Measurements from ENCODE around the gene UBE3B. TPM values are rescaled to one million over a fixed set of nuclear protein-coding genes. Genes with fewer than 3 reads are reported as not detected.

Gene UBE3B
- polyA plus RNA-seq, 3 donors: 14.4 to 25.9 (median 18.2) TPM

- Mint-ChIP-seq H3K27me3 (ENCODE audit: low read depth in 3 of 3) (peaks cover 0 to 4% (median 0%) of the 10 kb centered on the region in 3 donors), H3K27ac (no peak overlapping the region), H3K9me3 (no peaks in the 10 kb centered on the region), H3K4me1 (no peaks in the 10 kb centered on the region), H3K36me3 (peaks cover 69 to 88% of the 10 kb centered on the region in 2 donors), H3K4me3 (no peak overlapping the region)
- Histone ChIP-seq H3K9me3 (replicated peaks in 1 of 2; ENCODE audit: control insufficient read depth in 1 of 2, insufficient read depth in 1 of 2, low read length in 2 of 2) (no peaks in the 10 kb centered on the region), H3K4me3 (replicated peaks in 1 of 3; ENCODE audit: low read depth in 2 of 3, low read length in 3 of 3) (no peak overlapping the region), H3K9ac (ENCODE audit: insufficient read depth, low read length, poor library complexity, severe bottlenecking) (no peak overlapping the region), H3K4me1 (ENCODE audit: control insufficient read depth in 1 of 2, insufficient read depth in 2 of 2, low read length in 2 of 2) (no peaks in the 10 kb centered on the region), H3K79me2 (ENCODE audit: insufficient read depth, low read length) (no peaks in the 10 kb centered on the region), H3K4me2 (replicated peaks; ENCODE audit: extremely low read depth, low read length, poor library complexity, severe bottlenecking) (no peak overlapping the region), H3K27me3 (ENCODE audit: control insufficient read depth in 2 of 2, insufficient read depth in 2 of 2, low read length in 2 of 2) (no peaks in the 10 kb centered on the region), H4K20me1 (ENCODE audit: insufficient read depth, low read length) (no peaks in the 10 kb centered on the region), H2AFZ (ENCODE audit: insufficient read depth, low read depth, low read length, poor library complexity, severe bottlenecking) (no peak overlapping the region), H3K36me3 (replicated peaks in 1 of 2; ENCODE audit: control insufficient read depth in 1 of 2, insufficient read depth in 2 of 2, low read length in 2 of 2) (peaks cover 50 to 100% of the 10 kb centered on the region in 2 donors), H3K27ac (ENCODE audit: low read depth in 1 of 2, low read length in 2 of 2) (no peak overlapping the region)
- intact Hi-C loops (cut with micrococcal nuclease): no loop called here
- no peak for DNase-seq
- no peak for TF ChIP-seq CTCF (IDR thresholded peaks at IDR 0.05)
- 100% methylated on average over 1 of the region's 2 CpGs for WGBS (ENCODE audit: insufficient coverage)
Observed at GRCh38 chr12:109531411-109531810, 54.0 kb downstream of the UBE3B start.

- Mint-ChIP-seq H3K4me1 (no peaks in the 10 kb centered on the region), H3K27me3 (ENCODE audit: low read depth in 3 of 3) (peaks cover 0 to 4% (median 0%) of the 10 kb centered on the region in 3 donors), H3K4me3 (no peak overlapping the region), H3K27ac (peak overlapping the region in 1 of 7 donors; percentile 8), H3K36me3 (peaks cover 60 to 73% of the 10 kb centered on the region in 2 donors), H3K9me3 (no peaks in the 10 kb centered on the region)
- H3K27ac ChIP-seq (ENCODE audit: low read depth in 1 of 2, low read length in 2 of 2): no peak overlapping the region
- H3K36me3 ChIP-seq (replicated peaks in 1 of 2; ENCODE audit: control insufficient read depth in 1 of 2, insufficient read depth in 2 of 2, low read length in 2 of 2): peaks cover 38 to 85% of the 10 kb centered on the region in 2 donors
- H3K27me3 ChIP-seq (ENCODE audit: control insufficient read depth in 2 of 2, insufficient read depth in 2 of 2, low read length in 2 of 2): no peaks in the 10 kb centered on the region
- intact Hi-C loops (cut with micrococcal nuclease): no loop called here
- no peaks in the 10 kb centered on the region for H4K20me1 ChIP-seq (ENCODE audit: insufficient read depth, low read length)
- H3K79me2 ChIP-seq (ENCODE audit: insufficient read depth, low read length): no peaks in the 10 kb centered on the region
- H3K4me3 ChIP-seq (replicated peaks in 1 of 3; ENCODE audit: low read depth in 2 of 3, low read length in 3 of 3): no peak overlapping the region
- H3K4me2 ChIP-seq (replicated peaks; ENCODE audit: extremely low read depth, low read length, poor library complexity, severe bottlenecking): no peak overlapping the region
- no peaks in the 10 kb centered on the region for H3K9me3 ChIP-seq (replicated peaks in 1 of 2; ENCODE audit: control insufficient read depth in 1 of 2, insufficient read depth in 1 of 2, low read length in 2 of 2)
- DNase-seq: no peak
- H3K9ac ChIP-seq (ENCODE audit: insufficient read depth, low read length, poor library complexity, severe bottlenecking): no peak overlapping the region
- WGBS (ENCODE audit: insufficient coverage): 99% methylated on average over 17 of the region's 24 CpGs
- H3K4me1 ChIP-seq (ENCODE audit: control insufficient read depth in 1 of 2, insufficient read depth in 2 of 2, low read length in 2 of 2): no peaks in the 10 kb centered on the region
- H2AFZ ChIP-seq (ENCODE audit: insufficient read depth, low read depth, low read length, poor library complexity, severe bottlenecking): no peak overlapping the region
- no peak for TF ChIP-seq CTCF (IDR thresholded peaks at IDR 0.05)
Observed at GRCh38 chr12:109532721-109533486, 55.5 kb downstream of the UBE3B start.

All from CD14-positive monocyte (primary cell).